Measurements from ENCODE around the gene TPST1. TPM values are rescaled to one million over a fixed set of nuclear protein-coding genes. Genes with fewer than 3 reads are reported as not detected.

Gene TPST1
- total RNA-seq, 1 donor: 137 TPM

DNA sequence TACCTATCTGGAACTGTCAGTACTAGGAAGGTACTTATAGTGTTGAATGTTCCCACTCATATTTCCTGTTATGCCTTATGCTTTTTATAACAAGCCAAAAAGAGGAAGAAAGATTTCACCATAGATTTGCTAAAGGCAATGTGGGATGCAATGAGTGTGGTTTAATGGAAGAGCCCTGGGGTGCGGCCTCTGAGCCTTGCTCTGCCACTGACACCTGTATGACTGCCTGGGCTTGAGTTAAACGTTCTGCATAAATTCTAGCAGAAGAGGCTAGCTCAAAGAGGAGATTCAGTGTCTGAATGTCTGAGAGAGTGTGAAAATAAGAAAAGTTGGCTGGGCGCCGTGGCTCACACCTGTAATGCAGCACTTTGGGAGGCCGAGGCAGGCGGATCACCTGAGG, 143.8 kb downstream of the TPST1 start:
- H3K4me2 ChIP-seq (ENCODE audit: insufficient read depth, low read length): peak overlapping the region; percentile 10
- no peak overlapping the region for H3K27ac ChIP-seq (ENCODE audit: low read depth, low read length)
- peaks cover 26% of the 10 kb centered on the region for H3K4me1 ChIP-seq (ENCODE audit: insufficient read depth, low read length)
- peaks cover 25% of the 10 kb centered on the region for H3K79me2 ChIP-seq (ENCODE audit: insufficient read depth, low read length)
- no peaks in the 10 kb centered on the region for H4K20me1 ChIP-seq (ENCODE audit: insufficient read depth, low read length)
- no peaks in the 10 kb centered on the region for H3K27me3 ChIP-seq (ENCODE audit: insufficient read depth, low read length)
- no peaks in the 10 kb centered on the region for H3K9me3 ChIP-seq (ENCODE audit: low read depth, low read length)
- H2AFZ ChIP-seq (ENCODE audit: low read length): no peak overlapping the region
- DNase-seq (ENCODE audit: insufficient read length, low spot score, missing footprints): no peak
- TF ChIP-seq, protein P1, sequence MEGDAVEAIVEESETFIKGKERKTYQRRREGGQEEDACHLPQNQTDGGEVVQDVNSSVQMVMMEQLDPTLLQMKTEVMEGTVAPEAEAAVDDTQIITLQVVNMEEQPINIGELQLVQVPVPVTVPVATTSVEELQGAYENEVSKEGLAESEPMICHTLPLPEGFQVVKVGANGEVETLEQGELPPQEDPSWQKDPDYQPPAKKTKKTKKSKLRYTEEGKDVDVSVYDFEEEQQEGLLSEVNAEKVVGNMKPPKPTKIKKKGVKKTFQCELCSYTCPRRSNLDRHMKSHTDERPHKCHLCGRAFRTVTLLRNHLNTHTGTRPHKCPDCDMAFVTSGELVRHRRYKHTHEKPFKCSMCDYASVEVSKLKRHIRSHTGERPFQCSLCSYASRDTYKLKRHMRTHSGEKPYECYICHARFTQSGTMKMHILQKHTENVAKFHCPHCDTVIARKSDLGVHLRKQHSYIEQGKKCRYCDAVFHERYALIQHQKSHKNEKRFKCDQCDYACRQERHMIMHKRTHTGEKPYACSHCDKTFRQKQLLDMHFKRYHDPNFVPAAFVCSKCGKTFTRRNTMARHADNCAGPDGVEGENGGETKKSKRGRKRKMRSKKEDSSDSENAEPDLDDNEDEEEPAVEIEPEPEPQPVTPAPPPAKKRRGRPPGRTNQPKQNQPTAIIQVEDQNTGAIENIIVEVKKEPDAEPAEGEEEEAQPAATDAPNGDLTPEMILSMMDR (IDR thresholded peaks at IDR 0.05; ENCODE audit: extremely low read depth, low read depth, low read length): no peak
- H3K4me3 ChIP-seq (ENCODE audit: insufficient read depth, low read length): no peak overlapping the region
- no peaks in the 10 kb centered on the region for H3K36me3 ChIP-seq (ENCODE audit: insufficient read depth, low read length)

DNA sequence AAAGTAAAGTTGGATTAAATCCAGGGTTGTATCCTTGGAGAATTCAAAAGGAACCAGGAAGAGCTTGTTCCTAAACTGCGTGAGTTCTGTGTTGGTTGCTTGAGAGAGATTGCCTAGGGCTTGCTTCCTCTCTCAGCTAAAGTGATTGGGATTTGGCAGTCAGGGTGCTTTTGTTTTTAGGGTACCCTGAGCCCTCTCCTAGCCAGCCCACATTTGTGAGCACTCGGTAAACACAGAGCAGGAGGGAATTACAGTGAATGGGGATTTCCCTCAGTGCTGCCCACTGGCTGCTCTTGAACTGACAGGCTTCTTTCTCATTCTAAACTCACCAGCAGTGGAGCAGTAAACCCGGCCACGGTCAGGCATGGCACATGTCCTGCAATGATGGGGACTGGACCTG, 146.9 kb downstream of the TPST1 start:
- Histone ChIP-seq H3K4me3 (ENCODE audit: insufficient read depth, low read length) (peak overlapping the region; percentile 43), H3K4me1 (ENCODE audit: insufficient read depth, low read length) (peaks cover 40% of the 10 kb centered on the region), H2AFZ (ENCODE audit: low read length) (peak overlapping the region; percentile 56), H3K36me3 (ENCODE audit: insufficient read depth, low read length) (peaks cover 3% of the 10 kb centered on the region), H3K9me3 (ENCODE audit: low read depth, low read length) (no peaks in the 10 kb centered on the region), H3K27ac (ENCODE audit: low read depth, low read length) (peak overlapping the region; percentile 15), H4K20me1 (ENCODE audit: insufficient read depth, low read length) (no peaks in the 10 kb centered on the region), H3K4me2 (ENCODE audit: insufficient read depth, low read length) (peak overlapping the region; percentile 70), H3K27me3 (ENCODE audit: insufficient read depth, low read length) (no peaks in the 10 kb centered on the region), H3K79me2 (ENCODE audit: insufficient read depth, low read length) (peaks cover 25% of the 10 kb centered on the region)
- DNase-seq (ENCODE audit: insufficient read length, low spot score, missing footprints): no peak
- TF ChIP-seq, protein P1 (IDR thresholded peaks at IDR 0.05; ENCODE audit: extremely low read depth, low read depth, low read length): peak; percentile 11

DNA sequence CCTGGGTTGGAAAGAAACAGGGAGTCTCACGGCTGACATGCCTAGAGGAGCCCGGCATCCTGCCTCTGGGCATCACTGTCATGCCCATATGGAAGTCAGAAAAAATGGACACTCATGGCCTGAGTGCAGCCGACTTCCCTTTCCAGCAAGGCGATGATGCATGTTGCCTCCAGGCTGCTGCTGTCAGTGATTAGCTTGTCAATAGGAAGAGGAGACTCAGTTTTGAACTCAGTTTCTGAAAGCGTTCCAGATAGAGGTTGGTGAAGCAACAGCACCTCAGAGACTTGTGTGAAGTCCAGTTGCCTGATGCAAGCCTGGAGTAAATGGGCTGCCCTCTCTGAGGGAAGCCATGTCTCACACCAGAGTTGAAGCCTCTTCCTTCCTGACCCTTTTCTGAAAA, 148.4 kb downstream of the TPST1 start:
- Histone ChIP-seq H3K27me3 (ENCODE audit: insufficient read depth, low read length) (no peaks in the 10 kb centered on the region), H3K27ac (ENCODE audit: low read depth, low read length) (no peak overlapping the region), H3K9me3 (ENCODE audit: low read depth, low read length) (no peaks in the 10 kb centered on the region), H3K4me2 (ENCODE audit: insufficient read depth, low read length) (no peak overlapping the region), H3K4me3 (ENCODE audit: insufficient read depth, low read length) (no peak overlapping the region), H4K20me1 (ENCODE audit: insufficient read depth, low read length) (no peaks in the 10 kb centered on the region), H3K36me3 (ENCODE audit: insufficient read depth, low read length) (peaks cover 3% of the 10 kb centered on the region), H3K4me1 (ENCODE audit: insufficient read depth, low read length) (peaks cover 33% of the 10 kb centered on the region), H3K79me2 (ENCODE audit: insufficient read depth, low read length) (peaks cover 25% of the 10 kb centered on the region), H2AFZ (ENCODE audit: low read length) (no peak overlapping the region)
- DNase-seq (ENCODE audit: insufficient read length, low spot score, missing footprints): no peak
- TF ChIP-seq, protein P1 (IDR thresholded peaks at IDR 0.05; ENCODE audit: extremely low read depth, low read depth, low read length): no peak

DNA sequence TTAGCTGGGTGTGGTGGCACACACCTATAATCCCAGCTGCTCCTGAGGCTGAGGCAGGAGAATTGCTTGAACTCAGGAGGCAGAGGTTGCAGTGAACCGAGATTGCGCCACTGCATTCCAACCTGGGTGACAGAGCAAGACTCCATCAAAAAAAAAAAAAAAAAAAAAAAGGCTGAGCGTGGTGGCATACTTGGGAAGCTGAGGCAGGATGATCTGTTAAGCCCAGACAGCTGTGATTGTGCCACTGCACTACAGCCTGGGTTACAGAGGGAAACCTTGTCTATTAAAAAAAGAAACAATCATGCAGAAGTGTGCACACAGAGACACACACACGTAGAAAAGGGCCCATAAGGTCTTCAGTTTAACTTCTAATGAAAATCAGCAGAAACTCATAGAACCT, 150.6 kb downstream of the TPST1 start:
- Histone ChIP-seq H3K36me3 (ENCODE audit: insufficient read depth, low read length) (peaks cover 5% of the 10 kb centered on the region), H2AFZ (ENCODE audit: low read length) (no peak overlapping the region), H3K79me2 (ENCODE audit: insufficient read depth, low read length) (peaks cover 15% of the 10 kb centered on the region), H3K4me2 (ENCODE audit: insufficient read depth, low read length) (peak overlapping the region; percentile 52), H3K4me1 (ENCODE audit: insufficient read depth, low read length) (peaks cover 27% of the 10 kb centered on the region), H3K9me3 (ENCODE audit: low read depth, low read length) (no peaks in the 10 kb centered on the region), H3K27ac (ENCODE audit: low read depth, low read length) (peak overlapping the region; percentile 76), H3K27me3 (ENCODE audit: insufficient read depth, low read length) (no peaks in the 10 kb centered on the region), H3K4me3 (ENCODE audit: insufficient read depth, low read length) (no peak overlapping the region), H4K20me1 (ENCODE audit: insufficient read depth, low read length) (no peaks in the 10 kb centered on the region)
- TF ChIP-seq, protein P1 (IDR thresholded peaks at IDR 0.05; ENCODE audit: extremely low read depth, low read depth, low read length): no peak
- no peak for DNase-seq (ENCODE audit: insufficient read length, low spot score, missing footprints)

All from osteoblast (primary cell).